OCI-LY7 (cell line): ENCODE data around the gene SORCS3. TPM values are rescaled to one million over a fixed set of nuclear protein-coding genes. Genes with fewer than 3 reads are reported as not detected.

Experiments used
- BruUV-seq: library from RNA; stranded (reverse); fragments of 400-500 nt; replicated peaks from 2 replicates; lab custom pipeline; 2021; lab: Mats Ljungman, UMichigan
- CTCF ChIA-PET: fragments of 300-600 bp; sonication (Branson Sonifier 250); formaldehyde crosslinking; loops from one replicate; lab custom pipeline; 2022; ENCODE audit warnings: antibody characterized with exemption; ENCODE audit not compliant: unreplicated experiment; lab: Charles Lee
- POLR2A ChIA-PET: fragments of 300-600 bp; sonication (Branson Sonifier 250); formaldehyde crosslinking; loops from one replicate; lab custom pipeline; 2022; ENCODE audit warnings: antibody characterized with exemption; lab: Charles Lee
- DNase-seq: peaks from one replicate; pipeline ENCODE4 v3.0.0-alpha.2; 2015; ENCODE audit warnings: low spot score
- H2AFZ ChIP-seq: fragments of 200-600 bp; sonication (generic), shearing (Covaris generic); 2 replicates; pipeline ENCODE4 v1.6.1; 2014; ENCODE audit warnings: mild to moderate bottlenecking, antibody characterized with exemption, low read length, moderate library complexity
- H3K27ac ChIP-seq: fragments of 200-600 bp; sonication (generic); 2 replicates; pipeline ENCODE4 v1.5.1; 2014; ENCODE audit warnings: mixed run types, low read depth, mild to moderate bottlenecking, moderate library complexity, low read length, inconsistent platforms; ENCODE audit not compliant: poor library complexity, severe bottlenecking
- H3K36me3 ChIP-seq: fragments of 200-600 bp; sonication (generic); 2 replicates; pipeline ENCODE4 v1.6.1; 2014; ENCODE audit warnings: mild to moderate bottlenecking, antibody characterized with exemption, low read length, moderate library complexity, mixed read lengths; ENCODE audit not compliant: insufficient read depth
- H3K4me1 ChIP-seq: fragments of 200-600 bp; sonication (generic); 2 replicates; pipeline ENCODE4 v1.5.1; 2014; ENCODE audit warnings: mild to moderate bottlenecking, low read length; ENCODE audit not compliant: insufficient read depth, poor library complexity, severe bottlenecking
- H3K4me2 ChIP-seq: fragments of 200-600 bp; sonication (generic); 2 replicates; pipeline ENCODE4 v1.6.1; 2014; ENCODE audit warnings: mild to moderate bottlenecking, low read length
- H3K4me3 ChIP-seq: fragments of 200-600 bp; sonication (generic); 2 replicates; pipeline ENCODE4 v1.5.1; 2014; ENCODE audit warnings: mild to moderate bottlenecking, low read depth, low read length; ENCODE audit not compliant: poor library complexity, severe bottlenecking
- H3K79me2 ChIP-seq: fragments of 200-600 bp; sonication (generic); 2 replicates; pipeline ENCODE4 v1.6.1; 2016; ENCODE audit warnings: low read depth, mild to moderate bottlenecking, low read length, moderate library complexity, mixed read lengths; ENCODE audit not compliant: insufficient read depth
- H3K9me2 ChIP-seq: fragments of 200-600 bp; sonication (generic); 2 replicates; pipeline ENCODE4 v1.6.1; 2016; ENCODE audit warnings: mild to moderate bottlenecking, low read length, mixed read lengths; ENCODE audit not compliant: insufficient read depth
- H3K9me3 ChIP-seq: fragments of 200-600 bp; sonication (generic); 2 replicates; pipeline ENCODE4 v1.6.1; 2014; ENCODE audit warnings: mild to moderate bottlenecking, mixed run types, low read length, mixed read lengths
- H4K20me1 ChIP-seq: fragments of 200-600 bp; sonication (generic); 2 replicates; pipeline ENCODE4 v1.6.1; 2014; ENCODE audit warnings: mild to moderate bottlenecking, antibody characterized with exemption, low read length, moderate library complexity, mixed read lengths; ENCODE audit not compliant: insufficient read depth
- EZH2phosphoT487 ChIP-seq: fragments of 200-600 bp; sonication (generic); IDR thresholded peaks from 2 replicates; pipeline ENCODE4 v1.6.1; 2018; ENCODE audit warnings: low read depth, borderline replicate concordance, mild to moderate bottlenecking, mixed run types, antibody characterized with exemption, low read length, moderate library complexity, mixed read lengths
- intact Hi-C: fragments of 100-400 bp; cut with micrococcal nuclease; formaldehyde crosslinking; loops from one replicate; pipeline ENCODE4 v1.10.0; 2022; ENCODE audit not compliant: unreplicated experiment
- total RNA-seq, 2 experiments: library from RNA; depleted of rRNA in 1 of 2; stranded (reverse); fragments of >200 nt in 1 of 2; shearing (Covaris generic) in 1 of 2; gene quantifications; 2 replicates each; pipeline ENCODE4 v1.2.3, GENCODE V29; 2014 to 2022
- TF ChIP-seq, protein P1 (sequence below): fragments of 200-600 bp; sonication (generic); conservative IDR thresholded peaks from 2 replicates; pipeline ENCODE4 v1.5.1; 2014; ENCODE audit warnings: mild to moderate bottlenecking, antibody characterized with exemption, low read length, moderate library complexity, mixed read lengths

The SORCS3 gene
- total RNA-seq, 2 experiments from 2014 or later, result not detected

DNA sequence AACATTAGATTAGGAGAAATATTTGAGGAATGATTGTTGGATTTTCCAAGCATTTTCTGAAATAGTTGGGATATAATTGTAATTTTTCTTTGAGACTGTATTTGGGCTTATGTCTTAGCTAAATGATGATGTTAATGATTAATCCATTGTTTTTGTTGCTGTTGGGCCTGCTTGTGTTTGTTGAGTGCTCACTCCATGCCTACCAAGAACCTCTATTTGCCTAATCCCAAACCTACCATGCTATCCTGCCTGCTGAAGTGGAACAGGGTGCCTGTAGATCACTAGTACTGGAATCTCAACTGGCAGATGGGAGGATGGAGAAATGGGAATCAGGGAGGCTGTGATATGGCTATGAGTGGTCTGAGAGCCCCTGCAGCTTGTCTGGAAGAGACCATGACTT lies 565.5 kb downstream of the SORCS3 start:
- no peaks in the 10 kb centered on the region for H3K9me2 ChIP-seq
- H3K9me3 ChIP-seq, result no peaks in the 10 kb centered on the region
- H3K4me3 ChIP-seq, result no peak overlapping the region
- no TSS peak for BruUV-seq
- intact Hi-C loops, result no loop called here
- POLR2A ChIA-PET, result no interaction called here
- H4K20me1 ChIP-seq, result no peaks in the 10 kb centered on the region
- TF ChIP-seq, protein P1, sequence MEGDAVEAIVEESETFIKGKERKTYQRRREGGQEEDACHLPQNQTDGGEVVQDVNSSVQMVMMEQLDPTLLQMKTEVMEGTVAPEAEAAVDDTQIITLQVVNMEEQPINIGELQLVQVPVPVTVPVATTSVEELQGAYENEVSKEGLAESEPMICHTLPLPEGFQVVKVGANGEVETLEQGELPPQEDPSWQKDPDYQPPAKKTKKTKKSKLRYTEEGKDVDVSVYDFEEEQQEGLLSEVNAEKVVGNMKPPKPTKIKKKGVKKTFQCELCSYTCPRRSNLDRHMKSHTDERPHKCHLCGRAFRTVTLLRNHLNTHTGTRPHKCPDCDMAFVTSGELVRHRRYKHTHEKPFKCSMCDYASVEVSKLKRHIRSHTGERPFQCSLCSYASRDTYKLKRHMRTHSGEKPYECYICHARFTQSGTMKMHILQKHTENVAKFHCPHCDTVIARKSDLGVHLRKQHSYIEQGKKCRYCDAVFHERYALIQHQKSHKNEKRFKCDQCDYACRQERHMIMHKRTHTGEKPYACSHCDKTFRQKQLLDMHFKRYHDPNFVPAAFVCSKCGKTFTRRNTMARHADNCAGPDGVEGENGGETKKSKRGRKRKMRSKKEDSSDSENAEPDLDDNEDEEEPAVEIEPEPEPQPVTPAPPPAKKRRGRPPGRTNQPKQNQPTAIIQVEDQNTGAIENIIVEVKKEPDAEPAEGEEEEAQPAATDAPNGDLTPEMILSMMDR, result no peak
- TF ChIP-seq EZH2phosphoT487, result no peak
- CTCF ChIA-PET, result no interaction called here
- H3K4me1 ChIP-seq, result no peaks in the 10 kb centered on the region
- no peaks in the 10 kb centered on the region for H3K79me2 ChIP-seq
- H3K36me3 ChIP-seq, result no peaks in the 10 kb centered on the region
- H3K4me2 ChIP-seq, result no peak overlapping the region
- no peak overlapping the region for H3K27ac ChIP-seq
- no peak for DNase-seq
- H2AFZ ChIP-seq, result no peak overlapping the region

DNA sequence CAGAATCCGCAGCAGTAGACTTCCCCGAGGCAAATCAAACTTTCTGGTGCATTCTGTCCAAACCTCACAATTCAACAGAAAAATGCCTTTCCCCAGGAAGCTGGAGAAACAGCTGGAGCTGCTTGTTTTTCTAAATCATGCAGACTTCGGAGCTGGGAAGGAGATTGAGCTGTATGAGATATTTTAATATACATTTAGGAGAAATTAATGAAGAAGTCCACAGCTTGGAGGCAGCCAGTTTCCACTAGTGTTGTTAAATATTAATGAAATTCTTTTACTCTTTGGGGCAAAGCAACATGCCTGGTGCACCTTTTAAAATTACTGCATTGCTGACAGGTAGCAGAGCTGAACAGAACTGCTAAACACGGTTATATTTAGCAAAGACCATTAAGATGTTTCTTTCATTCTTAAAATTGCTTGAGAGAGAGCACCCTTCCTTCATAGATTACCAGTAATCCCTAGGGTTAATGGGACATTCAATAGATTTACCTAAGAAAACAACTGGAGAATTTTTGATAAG lies 566.4 kb downstream of the SORCS3 start:
- POLR2A ChIA-PET, result no interaction called here

GRCh38 chr10:105210546-105210945 lies 569.5 kb downstream of the SORCS3 start:
- Histone ChIP-seq H3K79me2 (no peaks in the 10 kb centered on the region), H3K9me2 (no peaks in the 10 kb centered on the region), H3K36me3 (no peaks in the 10 kb centered on the region), H4K20me1 (no peaks in the 10 kb centered on the region), H3K27ac (no peak overlapping the region), H3K4me3 (no peak overlapping the region), H3K9me3 (no peaks in the 10 kb centered on the region), H3K4me2 (no peak overlapping the region), H3K4me1 (no peaks in the 10 kb centered on the region), H2AFZ (no peak overlapping the region)
- POLR2A ChIA-PET, result no interaction called here
- TF ChIP-seq EZH2phosphoT487, result no peak
- TF ChIP-seq, protein P1, result no peak
- intact Hi-C loops, result no loop called here
- no TSS peak for BruUV-seq
- DNase-seq, result no peak
- CTCF ChIA-PET, result no interaction called here

More for the DNA sequence above, 566.4 kb downstream of the SORCS3 start:
- no peaks in the 10 kb centered on the region for H3K9me3 ChIP-seq
- no peaks in the 10 kb centered on the region for H3K9me2 ChIP-seq
- intact Hi-C loops, result no loop called here
- DNase-seq, result no peak
- H3K4me1 ChIP-seq, result no peaks in the 10 kb centered on the region
- no peak overlapping the region for H3K4me2 ChIP-seq
- H3K36me3 ChIP-seq, result no peaks in the 10 kb centered on the region
- no peak overlapping the region for H2AFZ ChIP-seq
- no peaks in the 10 kb centered on the region for H4K20me1 ChIP-seq
- no peak overlapping the region for H3K4me3 ChIP-seq
- no peak overlapping the region for H3K27ac ChIP-seq
- CTCF ChIA-PET, result no interaction called here
- no TSS peak for BruUV-seq
- no peaks in the 10 kb centered on the region for H3K79me2 ChIP-seq
- no peak for TF ChIP-seq EZH2phosphoT487
- TF ChIP-seq, protein P1, result no peak
